ENCODE data around the gene MYZAP.

- TF ChIP-seq EP300 (IDR thresholded peaks at IDR 0.05; ENCODE audit: borderline replicate concordance in 1 of 2, low read depth in 2 of 2, low read length in 2 of 2) = no peak
- TF ChIP-seq, protein P1, sequence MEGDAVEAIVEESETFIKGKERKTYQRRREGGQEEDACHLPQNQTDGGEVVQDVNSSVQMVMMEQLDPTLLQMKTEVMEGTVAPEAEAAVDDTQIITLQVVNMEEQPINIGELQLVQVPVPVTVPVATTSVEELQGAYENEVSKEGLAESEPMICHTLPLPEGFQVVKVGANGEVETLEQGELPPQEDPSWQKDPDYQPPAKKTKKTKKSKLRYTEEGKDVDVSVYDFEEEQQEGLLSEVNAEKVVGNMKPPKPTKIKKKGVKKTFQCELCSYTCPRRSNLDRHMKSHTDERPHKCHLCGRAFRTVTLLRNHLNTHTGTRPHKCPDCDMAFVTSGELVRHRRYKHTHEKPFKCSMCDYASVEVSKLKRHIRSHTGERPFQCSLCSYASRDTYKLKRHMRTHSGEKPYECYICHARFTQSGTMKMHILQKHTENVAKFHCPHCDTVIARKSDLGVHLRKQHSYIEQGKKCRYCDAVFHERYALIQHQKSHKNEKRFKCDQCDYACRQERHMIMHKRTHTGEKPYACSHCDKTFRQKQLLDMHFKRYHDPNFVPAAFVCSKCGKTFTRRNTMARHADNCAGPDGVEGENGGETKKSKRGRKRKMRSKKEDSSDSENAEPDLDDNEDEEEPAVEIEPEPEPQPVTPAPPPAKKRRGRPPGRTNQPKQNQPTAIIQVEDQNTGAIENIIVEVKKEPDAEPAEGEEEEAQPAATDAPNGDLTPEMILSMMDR (IDR thresholded peaks at IDR 0.05; ENCODE audit: control extremely low read depth in 1 of 3, insufficient read depth in 1 of 3, low read depth in 1 of 3, low read length in 3 of 3) = no peak
- TF ChIP-seq RAD21 (IDR thresholded peaks at IDR 0.05 in 1 of 2, conservative IDR thresholded peaks at IDR 0.05 in 1 of 2; ENCODE audit: low read depth in 2 of 2, low read length in 2 of 2) = no peak
- TF ChIP-seq FOSL1 (IDR thresholded peaks at IDR 0.05; ENCODE audit: insufficient read depth, low read depth, low read length) = no peak
- no peak for TF ChIP-seq SIX5 (IDR thresholded peaks at IDR 0.05; ENCODE audit: low read depth, low read length)
- TF ChIP-seq POLR2A (IDR thresholded peaks at IDR 0.05; ENCODE audit: control extremely low read depth in 1 of 2, low read depth in 2 of 2, low read length in 2 of 2) = no peak
- TF ChIP-seq TAF1 (IDR thresholded peaks at IDR 0.05; ENCODE audit: low read depth, low read length) = no peak
- TF ChIP-seq JUND (IDR thresholded peaks at IDR 0.05; ENCODE audit: low read length) = no peak
These were observed 55.5 kb downstream of the MYZAP start for GRCh38 chr15:57647071-57647790.

Data from H1 (cell line).